Activated T-cell treated with anti-CD3 and anti-CD28 coated beads, Interleukin-2, amount 50 U/mL, for 48 hours (primary cell): ENCODE data around the gene SLC31A2.

Source experiments
- DNase-seq, 2 experiments: peaks; one replicate each; pipeline ENCODE4 v3.0.0-alpha.2; 2020

Gene SLC31A2

GRCh38 chr9:113187929-113188595, 37.3 kb downstream of the SLC31A2 start:
- DNase-seq: no peak

- DNase-seq: no peak
Measured at GRCh38 chr9:113192455-113192854, 41.6 kb downstream of the SLC31A2 start.

- no peak for DNase-seq
Measured at GRCh38 chr9:113199683-113200329, 49.0 kb downstream of the SLC31A2 start.

GRCh38 chr9:113205432-113205831, 54.6 kb downstream of the SLC31A2 start:
- DNase-seq: no peak

GRCh38 chr9:113205861-113206260, 55.1 kb downstream of the SLC31A2 start:
- no peak for DNase-seq

- no peak for DNase-seq
Measured at GRCh38 chr9:113210815-113211214, 60.0 kb downstream of the SLC31A2 start.
